Stimulated activated CD4-positive, alpha-beta T cell treated with anti-CD3 and anti-CD28 coated beads, TNF-alpha, amount 100 ng/mL, for 48 hours (primary cell): ENCODE data around the gene LSM14B.
A peak's percentile ranks its signal among the peaks of the same experiment; 100 is the strongest.
"Not testable (repeated sequence)": the region's sequence is repeated elsewhere in the genome, so short reads cannot be mapped to it uniquely, and the experiment has no call there.

ENCODE experiments used
- DNase-seq, 3 donors: peaks; one replicate each; pipeline ENCODE4 v3.0.0-alpha.2; 2020; ENCODE audit warnings: low read depth in 3 of 3

Gene LSM14B

GRCh38 chr20:62112368-62112767, 9.9 kb upstream of the LSM14B start:
- no peak for DNase-seq

GRCh38 chr20:62114894-62115293, 7.4 kb upstream of the LSM14B start:
- no peak for DNase-seq

GRCh38 chr20:62115800-62116407, 6.4 kb upstream of the LSM14B start:
- not testable (repeated sequence) for DNase-seq

DNA sequence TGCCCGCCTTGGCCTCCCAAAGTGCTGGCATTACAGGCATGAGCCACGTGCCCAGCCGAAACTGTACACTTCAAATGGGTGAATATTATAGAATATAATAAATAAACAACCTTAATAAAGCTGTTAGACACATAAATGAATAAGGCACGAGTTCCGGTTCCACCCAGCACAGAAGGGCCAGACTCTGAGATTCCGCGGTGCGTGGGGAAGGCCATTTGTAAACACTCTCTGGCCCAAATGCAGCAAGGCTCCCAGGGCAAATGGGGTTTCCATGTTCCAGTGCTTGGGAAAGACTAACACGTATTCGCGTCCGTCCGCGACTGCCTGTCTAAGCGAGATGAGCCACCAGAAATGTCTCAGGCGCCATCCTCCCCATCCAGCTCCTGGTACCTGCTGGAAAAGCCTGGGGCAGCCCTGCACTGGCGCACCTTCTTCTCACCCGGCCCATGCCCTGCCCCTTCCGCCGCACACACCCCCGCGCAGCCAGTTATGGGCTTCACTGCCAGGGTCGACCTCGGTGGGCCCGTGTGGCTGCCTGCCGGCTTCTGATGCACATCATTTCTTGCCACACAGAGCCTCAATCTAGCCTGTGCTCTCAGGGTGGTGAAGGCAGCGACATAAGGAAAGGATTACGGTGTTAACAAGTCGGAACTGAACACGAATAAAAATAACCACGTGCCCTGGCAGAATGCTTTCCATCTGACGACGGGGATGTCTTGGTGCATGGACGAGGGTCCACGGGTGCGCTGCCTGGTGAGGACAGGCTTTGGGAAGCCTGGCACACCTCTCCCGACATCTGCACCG, 5.5 kb upstream of the LSM14B start:
- no peak for DNase-seq

DNA sequence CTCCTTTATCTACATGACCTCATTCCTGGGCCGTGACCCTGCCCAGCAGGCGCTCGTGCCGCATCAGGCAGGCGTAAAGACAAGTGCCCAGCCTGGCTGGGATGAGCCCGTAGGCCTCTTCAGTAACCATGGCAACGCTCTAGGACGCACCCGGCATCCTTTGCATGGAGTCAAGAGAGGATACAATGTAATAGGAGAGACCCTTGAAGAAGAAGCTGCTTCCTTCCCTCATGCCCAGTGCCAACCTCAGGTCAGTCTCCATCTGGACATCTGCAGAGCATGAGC, 5.0 kb upstream of the LSM14B start:
- DNase-seq, result no peak

GRCh38 chr20:62117658-62118057, 4.6 kb upstream of the LSM14B start:
- no peak for DNase-seq

- no peak for DNase-seq
Measured at GRCh38 chr20:62118113-62119043, 3.9 kb upstream of the LSM14B start.

DNA sequence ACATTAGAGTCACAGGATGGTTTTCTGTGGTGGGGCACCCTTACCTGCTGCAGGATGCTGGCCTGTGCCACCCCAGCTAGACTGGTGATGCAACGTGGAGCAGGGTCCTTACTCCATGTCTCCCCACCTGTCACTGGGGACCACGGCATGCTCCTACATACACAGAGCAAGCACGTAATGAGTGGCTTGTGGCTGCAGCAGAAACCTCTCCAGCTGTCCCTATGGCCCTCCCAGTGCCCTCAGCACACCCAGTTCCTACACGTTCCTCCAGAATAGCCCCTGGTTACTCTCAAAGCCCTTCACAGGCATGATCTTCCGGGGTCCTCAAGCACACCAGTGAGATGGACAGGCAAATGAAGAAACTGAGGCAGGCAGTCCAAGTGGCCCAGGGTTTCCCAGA, 3.2 kb upstream of the LSM14B start:
- DNase-seq, result no peak

DNA sequence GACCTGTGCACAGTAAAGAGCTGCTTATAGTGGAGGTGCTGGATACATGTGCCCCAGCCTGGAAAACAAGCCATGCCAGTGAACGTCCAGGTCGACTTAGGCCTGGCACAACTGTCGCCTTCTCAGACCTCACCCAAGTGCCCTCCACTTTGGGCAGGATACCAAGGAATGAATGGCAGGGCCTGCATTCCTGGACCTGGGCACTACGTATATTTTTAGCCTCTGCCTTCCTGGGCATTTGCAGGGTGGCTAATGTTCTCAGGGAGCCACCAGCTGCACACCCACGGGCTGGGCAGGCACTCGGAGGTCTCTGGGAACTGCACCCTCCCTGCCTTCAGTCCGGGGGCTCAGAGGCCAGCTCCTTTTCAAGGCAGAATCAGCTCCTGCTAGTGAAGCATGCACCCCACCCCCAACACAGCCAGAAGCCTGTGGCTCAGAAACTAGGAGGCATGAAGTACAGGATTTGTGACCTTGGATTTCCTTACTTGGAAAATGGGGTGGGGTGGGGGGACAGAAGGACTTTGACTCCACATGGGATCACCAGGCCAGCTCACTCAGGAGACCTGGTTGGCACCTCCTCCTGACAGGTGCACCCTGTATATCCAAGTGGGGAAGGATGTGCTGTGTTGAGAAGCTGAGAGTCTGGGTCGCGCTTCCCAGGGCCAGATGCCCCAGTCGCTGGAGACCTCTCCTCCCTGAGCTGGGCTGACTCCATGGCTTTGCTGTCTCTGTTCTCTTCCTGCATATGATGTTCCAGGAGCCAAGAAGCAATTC, 2.5 kb upstream of the LSM14B start:
- DNase-seq, result no peak

GRCh38 chr20:62120365-62120762, 1.9 kb upstream of the LSM14B start:
- no peak for DNase-seq

- peak in 1 of 3 donors; percentile 24 for DNase-seq
Measured at GRCh38 chr20:62120990-62121775, 1.1 kb upstream of the LSM14B start.

DNA sequence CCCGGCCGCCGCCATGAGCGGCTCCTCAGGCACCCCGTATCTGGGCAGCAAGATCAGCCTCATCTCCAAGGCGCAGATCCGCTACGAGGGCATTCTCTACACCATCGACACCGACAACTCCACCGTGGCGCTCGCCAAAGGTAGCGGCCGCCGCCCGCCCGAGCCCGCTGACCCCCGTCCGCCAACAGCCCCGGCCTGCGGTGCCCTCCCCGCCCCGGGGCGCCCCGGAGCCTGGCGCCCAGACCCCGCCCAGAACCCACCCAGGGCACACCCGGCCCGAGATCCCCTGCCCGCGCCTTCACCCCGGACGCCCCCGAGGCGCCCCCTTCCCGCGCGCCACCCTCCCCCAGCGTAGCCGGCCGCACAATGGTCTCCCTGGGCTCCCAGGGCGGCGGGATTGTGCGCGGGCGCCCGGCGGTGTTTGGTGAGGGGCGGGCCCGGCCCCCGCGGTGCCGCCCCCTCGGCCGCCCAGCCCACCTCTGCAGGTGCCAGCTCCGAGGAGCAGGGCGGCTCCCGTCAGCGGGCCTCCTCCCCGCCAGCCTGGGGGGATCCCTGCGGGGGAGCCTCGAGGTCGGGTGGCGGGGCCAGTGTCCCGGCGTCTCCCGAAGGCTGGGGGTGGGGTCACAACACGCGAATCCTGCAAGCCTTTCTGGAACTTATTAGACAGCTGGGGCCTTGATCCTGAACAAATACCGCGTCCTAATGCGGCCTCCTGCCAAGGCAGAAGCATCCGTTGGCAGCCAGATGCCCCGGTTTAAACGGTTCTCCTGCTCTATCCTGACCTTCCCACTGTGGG, 577 bp downstream of the LSM14B start:
- no peak for DNase-seq

- DNase-seq, result no peak
Measured at GRCh38 chr20:62123450-62124118, 1.3 kb downstream of the LSM14B start.

GRCh38 chr20:62126141-62126540, 3.9 kb downstream of the LSM14B start:
- DNase-seq, result no peak

DNA sequence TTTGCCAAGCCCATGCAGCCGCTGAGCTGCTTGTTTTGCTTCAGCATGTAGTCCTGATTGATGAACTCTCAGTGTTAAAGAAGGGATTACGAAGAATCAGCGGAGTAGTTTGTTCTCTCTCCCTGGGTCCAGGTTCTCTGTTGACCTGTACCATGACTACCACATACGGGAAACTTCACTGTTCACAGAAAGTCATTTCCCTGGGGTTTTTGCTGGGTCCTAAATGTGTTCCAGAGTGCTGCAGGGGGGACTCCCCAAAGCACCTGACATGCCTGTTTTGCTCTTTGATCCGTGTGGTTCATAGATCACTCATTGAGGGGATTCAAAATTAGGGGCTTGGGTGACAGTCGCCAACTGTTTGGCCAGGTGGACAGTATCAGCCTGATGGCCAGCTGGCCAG, 5.5 kb downstream of the LSM14B start:
- DNase-seq, result no peak

DNA sequence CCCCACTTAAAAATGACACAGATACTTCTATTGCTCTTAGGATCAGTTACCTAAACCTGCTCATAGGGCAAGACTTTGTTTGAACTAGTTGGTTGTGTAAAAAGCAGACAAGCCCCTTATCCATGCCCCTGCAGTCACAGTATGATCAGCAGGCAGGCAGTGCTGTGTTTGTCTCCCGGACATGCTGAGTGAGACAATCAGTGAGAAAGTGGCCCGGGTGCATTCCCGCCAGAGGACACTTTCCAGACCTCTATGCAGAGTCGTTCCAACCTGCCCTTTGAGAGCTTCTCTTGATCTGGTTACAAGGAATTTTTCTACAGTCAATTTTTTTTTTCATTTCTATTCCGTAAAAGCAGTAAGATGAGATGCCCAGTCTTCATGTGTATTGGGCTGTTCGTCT, 6.2 kb downstream of the LSM14B start:
- DNase-seq, result no peak

DNA sequence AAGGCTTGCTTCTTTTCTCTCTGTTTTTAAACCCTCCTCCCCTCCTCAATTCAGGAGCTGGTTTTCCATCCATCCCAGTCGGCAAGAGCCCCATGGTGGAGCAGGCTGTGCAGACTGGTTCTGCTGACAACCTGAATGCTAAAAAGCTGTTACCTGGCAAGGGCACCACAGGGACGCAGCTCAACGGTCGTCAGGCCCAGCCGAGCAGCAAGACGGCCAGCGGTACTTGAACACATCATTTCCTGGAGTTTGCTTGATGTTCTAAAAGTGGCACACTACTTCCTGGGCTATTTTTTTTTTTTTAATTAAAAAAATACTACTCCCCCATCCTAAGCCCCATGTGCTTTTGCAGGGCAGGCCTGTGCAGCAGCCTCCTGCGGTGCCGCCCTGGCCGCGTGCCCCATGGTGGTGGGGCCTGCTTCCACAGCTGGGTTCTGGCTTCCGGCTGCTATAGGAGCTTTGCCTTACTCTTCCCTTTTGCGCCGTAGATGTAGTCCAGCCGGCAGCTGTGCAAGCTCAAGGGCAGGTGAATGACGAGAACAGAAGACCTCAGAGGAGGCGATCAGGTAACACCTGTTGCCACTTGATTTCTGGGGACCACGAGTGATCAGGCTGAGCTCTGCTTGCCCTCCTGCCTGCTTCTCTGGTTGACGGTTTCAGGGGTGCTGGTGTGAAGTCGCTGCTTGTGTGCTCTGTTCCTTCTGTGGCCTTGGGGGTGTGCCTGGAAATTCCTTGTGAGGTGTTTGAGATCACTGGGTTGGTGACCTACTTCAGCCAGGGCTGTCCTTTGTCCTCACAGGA, 7.7 kb downstream of the LSM14B start:
- DNase-seq, result no peak

GRCh38 chr20:62131560-62132320, 9.5 kb downstream of the LSM14B start:
- no peak for DNase-seq
